WTC11 (cell line): ENCODE data around the gene PCDHAC2. TPM values are rescaled to one million over a fixed set of nuclear protein-coding genes. Genes with fewer than 3 reads are reported as not detected.

ENCODE experiments used
- ATAC-seq: fragments of 200-7000 bp; cut with Tn5 transposase; 2 replicates; pipeline ENCODE4 v1.10.0; 2021; ENCODE audit warnings: mild to moderate bottlenecking, moderate library complexity
- CTCF ChIA-PET: fragments of 300-600 bp; sonication (Branson Sonifier 250); formaldehyde crosslinking; loops from one replicate; lab custom pipeline; 2021; ENCODE audit warnings: antibody characterized with exemption; lab: Charles Lee
- POLR2A ChIA-PET: fragments of 350-600 bp; sonication (Branson Sonifier 250); formaldehyde crosslinking; loops from one replicate; lab custom pipeline; 2021; ENCODE audit warnings: antibody characterized with exemption; lab: Charles Lee
- DNase-seq: peaks from one replicate; pipeline ENCODE4 v3.0.0; 2021; ENCODE audit warnings: low spot score
- H3K27ac Mint-ChIP-seq: 2 replicates; pipeline ENCODE4 v1.8.0; 2021; ENCODE audit warnings: mixed read lengths
- H3K27me3 Mint-ChIP-seq: 2 replicates; pipeline ENCODE4 v1.8.0; 2021; ENCODE audit warnings: low read depth, mild to moderate bottlenecking, moderate library complexity, mixed read lengths
- H3K36me3 Mint-ChIP-seq: 2 replicates; pipeline ENCODE4 v1.8.0; 2021; ENCODE audit warnings: mixed read lengths
- H3K4me1 Mint-ChIP-seq: 2 replicates; pipeline ENCODE4 v1.8.0; 2022; ENCODE audit warnings: mixed read lengths
- H3K4me3 Mint-ChIP-seq: 2 replicates; pipeline ENCODE4 v1.8.0; 2021; ENCODE audit warnings: mild to moderate bottlenecking, moderate library complexity, mixed read lengths
- H3K9me3 Mint-ChIP-seq: 2 replicates; pipeline ENCODE4 v1.8.0; 2021; ENCODE audit warnings: mixed read lengths
- CTCF ChIP-seq: fragments of 200-600 bp; IDR thresholded peaks from 2 replicates; pipeline ENCODE4 v1.8.0; 2022; ENCODE audit warnings: antibody characterized with exemption
- E2F5 ChIP-seq: sonication (generic); formaldehyde crosslinking; IDR thresholded peaks from 2 replicates; pipeline ENCODE4 v1.8.1; 2022; ENCODE audit warnings: mild to moderate bottlenecking, moderate library complexity, missing genetic modification reagents
- ETV6 ChIP-seq: sonication (generic); formaldehyde crosslinking; IDR thresholded peaks from 2 replicates; pipeline ENCODE4 v1.8.1; 2022; ENCODE audit warnings: mild to moderate bottlenecking, missing genetic modification reagents
- FOXJ3 ChIP-seq: sonication (generic); formaldehyde crosslinking; IDR thresholded peaks from 2 replicates; pipeline ENCODE4 v1.9.0; 2021; ENCODE audit warnings: missing genetic modification reagents, mild to moderate bottlenecking, borderline replicate concordance
- FOXK1 ChIP-seq: sonication (generic); formaldehyde crosslinking; IDR thresholded peaks from 2 replicates; pipeline ENCODE4 v1.8.0; 2022; ENCODE audit warnings: mild to moderate bottlenecking, moderate library complexity, missing genetic modification reagents
- FOXP4 ChIP-seq: sonication (generic); formaldehyde crosslinking; IDR thresholded peaks from 2 replicates; pipeline ENCODE4 v1.8.0; 2022; ENCODE audit warnings: mild to moderate bottlenecking, missing genetic modification reagents
- GABPB1 ChIP-seq: sonication (generic); formaldehyde crosslinking; IDR thresholded peaks from 2 replicates; pipeline ENCODE4 v1.8.1; 2023; ENCODE audit warnings: mild to moderate bottlenecking, missing genetic modification reagents
- HMGA2 ChIP-seq: fragments of 250-450 bp; sonication (Bioruptor Pico); IDR thresholded peaks from 2 replicates; pipeline ENCODE4 v1.4.0; 2021; ENCODE audit warnings: mild to moderate bottlenecking, moderate library complexity
- IRF1 ChIP-seq: sonication (generic); formaldehyde crosslinking; IDR thresholded peaks from 2 replicates; pipeline ENCODE4 v1.8.0; 2023; ENCODE audit warnings: missing genetic modification reagents
- KAT7 ChIP-seq: sonication (generic); formaldehyde crosslinking; IDR thresholded peaks from 2 replicates; pipeline ENCODE4 v1.8.1; 2023; ENCODE audit warnings: missing genetic modification reagents, mild to moderate bottlenecking, borderline replicate concordance
- MLX ChIP-seq: sonication (generic); formaldehyde crosslinking; IDR thresholded peaks from 2 replicates; pipeline ENCODE4 v1.8.1; 2023; ENCODE audit warnings: mild to moderate bottlenecking, missing genetic modification reagents, moderate library complexity
- MYBL2 ChIP-seq: sonication (generic); formaldehyde crosslinking; IDR thresholded peaks from 2 replicates; pipeline ENCODE4 v1.8.1; 2023; ENCODE audit warnings: mild to moderate bottlenecking, moderate library complexity, missing genetic modification reagents
- NFYB ChIP-seq: sonication (generic); formaldehyde crosslinking; conservative IDR thresholded peaks from 2 replicates; pipeline ENCODE4 v1.8.0; 2022; ENCODE audit warnings: low read depth, missing genetic modification reagents
- PRDM15 ChIP-seq: sonication (generic); formaldehyde crosslinking; IDR thresholded peaks from 2 replicates; pipeline ENCODE4 v1.8.0; 2022; ENCODE audit warnings: missing genetic modification reagents
- TEAD1 ChIP-seq: sonication (generic); formaldehyde crosslinking; IDR thresholded peaks from 2 replicates; pipeline ENCODE4 v1.8.0; 2022; ENCODE audit warnings: mild to moderate bottlenecking, missing genetic modification reagents
- USF1 ChIP-seq: sonication (generic); formaldehyde crosslinking; IDR thresholded peaks from 2 replicates; pipeline ENCODE4 v1.8.0; 2022; ENCODE audit warnings: mild to moderate bottlenecking, missing genetic modification reagents
- USF2 ChIP-seq: sonication (generic); formaldehyde crosslinking; IDR thresholded peaks from 2 replicates; pipeline ENCODE4 v1.8.1; 2023; ENCODE audit warnings: mild to moderate bottlenecking, missing genetic modification reagents, moderate library complexity
- ZNF121 ChIP-seq: sonication (generic); formaldehyde crosslinking; IDR thresholded peaks from 2 replicates; pipeline ENCODE4 v1.8.0; 2023; ENCODE audit warnings: missing genetic modification reagents
- ZNF232 ChIP-seq: sonication (generic); formaldehyde crosslinking; IDR thresholded peaks from 2 replicates; pipeline ENCODE4 v1.8.0; 2022; ENCODE audit warnings: mild to moderate bottlenecking, missing genetic modification reagents
- ZNF317 ChIP-seq: sonication (generic); formaldehyde crosslinking; IDR thresholded peaks from 2 replicates; pipeline ENCODE4 v1.8.1; 2023; ENCODE audit warnings: low read depth, mild to moderate bottlenecking, moderate library complexity, missing genetic modification reagents, borderline replicate concordance
- total RNA-seq: library from RNA; stranded (reverse); gene quantifications from 3 replicates; pipeline ENCODE4 v1.2.3, GENCODE V29; 2021

The PCDHAC2 gene
- total RNA-seq, 1 experiment from 2014 or later: 11.3 TPM

GRCh38 chr5:140926443-140927227 lies 39.6 kb upstream of the PCDHAC2 start (continued):
- TF ChIP-seq TEAD1 (CRISPR knock-in tag) (peak; percentile 79; the same call in 1 of the 2 replicates), FOXJ3 (no peak), ZNF121 (no peak), HMGA2 (CRISPR knock-in tag) (no peak), FOXP4 (0 out of 2 replicates have a peak, but pooled peaks have one; percentile 23), NFYB (CRISPR knock-in tag) (0 out of 2 replicates have a peak, but pooled peaks have one; percentile 11), ZNF232 (no peak), CTCF (peak; percentile 87; the same call in 1 of the 2 replicates), ZNF317 (CRISPR knock-in tag) (no peak), USF1 (CRISPR knock-in tag) (peak; percentile 24; the same call in 1 of the 2 replicates), ETV6 (CRISPR knock-in tag) (peak; percentile 77), GABPB1 (CRISPR knock-in tag) (no peak), USF2 (0 out of 2 replicates have a peak, but pooled peaks have one; percentile 3), KAT7 (CRISPR knock-in tag) (no peak), MYBL2 (CRISPR knock-in tag) (peak; percentile 86), FOXK1 (CRISPR knock-in tag) (peak; percentile 52)

- no peaks in the 10 kb centered on the region for H3K9me3 Mint-ChIP-seq
- DNase-seq: peak; percentile 61
These were observed 39.1 kb upstream of the PCDHAC2 start for GRCh38 chr5:140927228-140927573.

More at GRCh38 chr5:140927228-140927573, 39.1 kb upstream of the PCDHAC2 start:
- Mint-ChIP-seq H3K27me3 (peaks cover 37% of the 10 kb centered on the region), H3K4me1 (peaks cover 28% of the 10 kb centered on the region), H3K4me3 (peak overlapping the region; percentile 91), H3K36me3 (no peaks in the 10 kb centered on the region), H3K27ac (no peak overlapping the region)
- 0 out of 2 replicates have a peak, but pooled peaks have one; percentile 17 for TF ChIP-seq MLX (CRISPR knock-in tag)
- TF ChIP-seq PRDM15 (CRISPR knock-in tag): peak; percentile 77
- TF ChIP-seq IRF1 (CRISPR knock-in tag): no peak
- TF ChIP-seq E2F5 (CRISPR knock-in tag): 0 out of 2 replicates have a peak, but pooled peaks have one; percentile 47
- TF ChIP-seq FOXJ3: no peak
- CTCF ChIA-PET: interaction anchor here (0.7 to 4.4 kb wide), 32 partner anchors 8 to 228 kb away, joined by 3 to 243 read pairs (median 10); partner anchors contain the start of genes PCDHA10, PCDHA11, PCDHA12 and PCDHA13
- peak; percentile 8 for ATAC-seq
- POLR2A ChIA-PET: interaction anchor here (0.8 to 3.4 kb wide), 7 partner anchors 39 to 141 kb away, joined by 3 to 50 read pairs (median 7); partner anchors contain the start of genes PCDHA1 and PCDHAC2
